GM18508 (cell line): ENCODE measurements around the gene APLF.
"Not testable (repeated sequence)": the region's sequence is repeated elsewhere in the genome, so short reads cannot be mapped to it uniquely, and the experiment has no call there.

Experiments
- ATAC-seq: cut with Tn5 transposase; IDR thresholded peaks from one replicate; pipeline ENCODE4 v1.9.1; 2021; ENCODE audit warnings: moderate number of reproducible peaks; ENCODE audit not compliant: insufficient read depth, unreplicated experiment

APLF gene

DNA sequence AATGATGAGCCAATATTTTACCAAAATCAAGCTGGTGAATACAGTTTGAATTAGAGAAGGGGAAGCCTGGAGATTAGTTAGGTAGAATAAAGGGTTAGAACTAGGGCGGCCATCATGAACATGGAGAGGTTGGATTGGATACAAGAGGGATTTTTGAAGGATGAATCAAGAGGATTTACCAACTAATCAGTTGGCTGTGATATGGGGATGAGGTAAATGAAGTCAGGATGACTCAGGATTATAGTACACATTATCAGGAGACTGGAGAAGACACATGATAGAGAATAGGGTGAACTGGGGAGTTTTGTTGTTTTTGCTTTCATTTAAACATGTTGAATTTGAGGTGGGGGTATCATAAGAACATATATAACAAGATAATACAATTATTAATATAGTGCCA lies 102.2 kb downstream of the APLF start:
- no peak for ATAC-seq

DNA sequence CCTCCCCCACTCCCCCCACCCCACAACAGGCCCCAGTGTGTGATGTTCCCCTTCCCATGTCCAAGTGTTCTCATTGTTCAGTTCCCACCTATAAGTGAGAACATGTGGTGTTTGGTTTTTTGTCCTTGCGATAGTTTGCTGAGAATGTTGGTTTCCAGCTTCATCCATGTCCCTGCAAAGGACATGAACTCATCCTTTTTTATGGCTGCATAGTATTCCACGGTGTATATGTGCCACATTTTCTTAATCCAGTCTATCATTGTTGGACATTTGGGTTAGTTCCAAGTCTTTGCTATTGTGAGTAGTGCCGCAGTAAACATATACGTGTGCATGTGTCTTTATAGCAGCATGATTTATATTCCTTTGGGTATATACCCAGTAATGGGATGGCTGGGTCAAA lies 103.0 kb downstream of the APLF start:
- not testable (repeated sequence) for ATAC-seq

DNA sequence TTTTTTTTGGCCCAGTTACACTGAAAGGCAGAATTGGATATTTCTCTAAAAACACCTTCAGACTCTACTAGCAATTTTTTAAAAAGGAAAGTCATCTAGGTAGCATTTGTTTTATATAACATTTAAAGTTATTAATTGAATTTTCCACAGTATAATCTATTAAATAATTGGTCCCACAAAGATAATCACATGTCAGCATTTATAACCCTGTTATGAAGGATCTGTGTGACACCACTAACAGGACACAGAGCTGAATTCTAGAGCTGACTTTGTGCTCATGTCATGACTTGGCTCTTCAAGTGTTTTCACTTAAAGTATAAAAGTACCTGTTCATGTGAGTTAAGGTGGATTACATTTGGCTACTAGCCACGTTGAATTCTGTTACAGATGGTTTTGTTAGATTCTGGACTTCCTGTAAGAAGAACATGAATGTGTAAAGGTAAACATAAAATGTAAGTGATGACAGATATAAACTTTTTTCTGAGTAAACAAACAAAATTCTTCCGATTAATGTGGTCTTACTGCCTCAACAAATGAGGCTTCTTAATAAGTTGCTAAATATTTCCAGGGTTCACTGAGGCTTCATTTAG lies 106.9 kb downstream of the APLF start:
- no peak for ATAC-seq

DNA sequence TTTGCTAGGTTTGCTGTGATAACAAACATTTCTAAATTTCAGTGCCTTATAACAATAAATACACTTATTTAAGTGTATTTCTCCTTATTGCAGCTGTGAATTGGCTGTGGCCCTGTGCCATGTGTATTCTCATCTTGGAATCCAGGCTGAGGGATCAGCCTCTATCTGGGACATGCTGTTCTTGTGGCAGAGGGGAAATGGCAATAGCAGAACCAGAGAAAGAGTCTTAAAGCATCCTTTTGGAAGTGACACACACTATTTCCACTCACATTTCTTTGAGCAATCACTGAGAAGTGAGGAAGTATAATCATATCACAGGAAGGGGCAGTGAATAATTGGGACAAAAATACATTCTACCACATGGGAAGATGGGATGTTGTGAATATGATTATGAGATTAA lies 109.8 kb downstream of the APLF start:
- ATAC-seq: no peak

DNA sequence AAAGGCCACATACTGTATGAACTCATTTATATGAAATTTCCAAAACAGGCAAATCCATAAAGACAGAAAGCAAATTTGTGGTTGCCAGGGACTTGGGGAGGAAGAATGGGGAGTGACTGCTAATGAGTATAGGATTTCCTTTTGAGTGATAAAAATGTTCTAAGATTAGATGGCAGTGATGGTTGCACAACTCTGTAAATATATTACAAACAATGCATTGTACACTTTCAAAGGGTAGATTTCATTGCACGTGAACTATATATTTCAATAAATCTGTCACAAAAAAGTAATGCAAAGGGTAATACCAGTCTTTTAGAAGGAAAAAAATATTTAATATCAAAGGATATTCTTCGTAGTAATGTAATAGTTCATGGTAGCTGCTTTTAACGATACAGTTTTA lies 112.3 kb downstream of the APLF start:
- no peak for ATAC-seq

DNA sequence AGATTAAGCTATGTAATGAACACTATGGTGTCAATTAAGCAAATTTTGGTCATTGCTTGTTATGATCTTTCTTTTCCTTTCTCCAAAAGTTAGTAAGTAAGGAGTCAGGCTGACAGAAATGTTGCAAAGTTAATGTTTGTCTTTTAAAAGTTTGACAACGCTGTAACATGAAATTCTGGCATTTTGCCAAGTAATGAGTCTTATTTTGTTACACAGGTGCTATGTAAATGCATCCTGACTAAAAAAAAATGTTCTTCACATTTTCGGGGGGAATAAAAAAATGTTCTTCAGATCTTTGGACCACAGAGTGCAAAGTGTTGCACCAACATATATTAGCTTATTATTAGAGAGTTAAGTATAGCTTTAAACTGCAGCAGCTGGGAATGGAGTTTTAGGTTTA lies 121.2 kb downstream of the APLF start:
- ATAC-seq: no peak

DNA sequence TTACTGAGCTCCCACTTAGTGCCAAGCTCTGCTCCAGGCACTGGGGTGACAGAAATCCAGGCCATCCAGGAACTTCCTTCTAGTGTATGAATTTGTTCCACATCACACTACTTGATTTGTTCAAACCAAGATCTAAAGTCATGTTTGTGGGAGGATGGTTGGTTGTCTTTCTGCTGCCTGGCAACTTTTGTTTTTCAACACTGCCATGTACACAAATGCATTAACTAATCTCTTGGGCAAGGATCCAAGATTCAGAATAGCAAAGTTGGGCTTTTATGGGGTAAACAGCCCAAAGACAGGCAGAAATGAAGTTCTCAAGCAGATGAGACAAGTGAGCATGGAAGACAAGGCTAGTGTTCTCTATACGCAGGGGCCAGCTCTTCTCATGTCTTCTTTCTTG lies 122.6 kb downstream of the APLF start:
- no peak for ATAC-seq

DNA sequence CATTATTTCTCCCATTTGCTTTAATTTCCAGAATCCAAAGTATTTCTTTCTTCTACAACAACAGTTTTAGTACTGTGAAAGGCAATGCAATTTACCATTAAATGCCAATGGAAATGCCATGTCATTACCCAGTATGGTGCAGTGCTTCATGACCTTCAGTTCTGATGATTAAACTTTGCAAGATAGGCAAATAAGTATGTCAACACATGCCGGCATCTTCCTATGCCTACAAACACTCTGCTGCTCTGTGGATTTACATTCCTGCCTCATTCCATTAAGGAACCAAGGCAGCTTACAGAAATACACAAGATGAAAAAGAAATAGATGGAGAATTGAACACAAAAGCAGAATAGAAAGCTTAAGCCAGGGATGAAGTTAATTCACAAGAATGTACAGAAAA lies 123.3 kb downstream of the APLF start:
- ATAC-seq: no peak

DNA sequence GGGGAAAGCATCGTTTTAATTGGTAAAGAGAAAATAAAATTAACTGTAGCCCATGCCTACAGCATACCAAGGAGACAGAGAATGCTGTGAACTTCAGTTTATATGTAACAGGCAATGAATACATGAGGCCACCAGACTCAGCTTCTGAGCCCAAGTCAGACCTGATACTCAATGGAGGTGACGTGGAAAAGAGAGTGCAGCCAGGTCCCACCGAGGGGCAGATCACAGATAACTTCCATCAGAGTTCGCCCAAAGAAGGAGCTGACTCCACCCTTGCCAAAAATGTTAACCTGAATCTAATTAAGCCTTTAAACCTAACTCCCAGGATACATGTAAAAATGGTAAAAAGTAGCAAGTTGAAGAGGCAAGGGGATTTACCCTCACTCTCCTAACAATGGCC lies 123.8 kb downstream of the APLF start:
- ATAC-seq: no peak

DNA sequence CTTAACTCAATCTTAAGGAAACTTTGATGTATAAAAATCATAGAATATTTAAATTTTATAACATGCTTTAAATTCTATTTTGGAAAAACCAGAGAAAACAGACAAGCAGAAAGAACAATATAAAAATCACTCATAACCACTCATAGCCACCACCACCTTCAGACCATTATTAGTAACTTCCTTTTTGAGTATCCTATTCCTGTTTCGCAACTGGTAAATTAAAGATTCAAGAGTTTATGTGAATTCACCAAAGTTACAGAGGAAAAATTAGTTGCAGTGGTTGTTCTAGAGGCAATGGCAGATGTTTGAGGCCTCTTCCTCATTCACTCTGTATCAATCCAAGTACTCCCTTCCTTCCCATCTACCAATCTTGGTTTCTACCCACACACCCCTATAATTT lies 126.7 kb downstream of the APLF start:
- no peak for ATAC-seq

DNA sequence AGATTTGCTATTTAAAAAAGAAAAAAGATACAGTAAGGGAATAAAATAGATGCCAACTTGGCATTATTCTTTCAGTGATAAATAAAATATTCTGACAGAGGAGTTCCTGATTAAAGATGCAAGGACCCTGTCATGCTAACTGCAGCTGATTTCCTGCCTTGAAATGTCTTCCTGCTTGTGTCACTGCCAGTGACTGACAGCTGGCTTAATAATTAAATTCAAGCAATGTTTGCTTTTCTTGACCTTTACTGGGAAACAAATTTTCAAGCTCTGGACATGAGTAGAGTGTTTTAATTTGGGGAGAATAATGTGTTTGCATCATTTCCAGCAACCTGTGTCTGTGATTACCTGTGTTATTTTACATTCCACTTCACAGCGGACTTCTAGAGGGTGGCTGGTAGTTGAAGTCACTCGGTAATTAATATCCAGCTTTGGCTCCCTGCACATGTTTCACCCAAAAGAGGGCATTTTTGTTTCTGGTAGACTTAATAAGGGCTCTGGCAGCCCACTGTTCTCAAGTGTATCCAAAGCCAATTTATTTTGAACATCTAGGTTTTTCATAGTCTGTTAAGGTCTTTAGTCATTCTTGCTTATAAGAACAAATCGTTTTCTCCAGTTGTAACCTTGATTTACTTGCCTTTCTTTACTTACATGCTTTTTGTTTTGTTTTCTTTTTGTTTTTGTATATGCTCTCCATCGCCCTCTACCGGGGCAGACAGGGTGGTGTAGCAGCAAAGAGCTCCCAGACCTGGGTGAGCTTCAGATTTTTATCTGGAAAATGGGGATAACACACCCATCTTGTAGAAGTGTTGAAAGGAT lies 127.5 kb downstream of the APLF start:
- peak; percentile 82 for ATAC-seq

DNA sequence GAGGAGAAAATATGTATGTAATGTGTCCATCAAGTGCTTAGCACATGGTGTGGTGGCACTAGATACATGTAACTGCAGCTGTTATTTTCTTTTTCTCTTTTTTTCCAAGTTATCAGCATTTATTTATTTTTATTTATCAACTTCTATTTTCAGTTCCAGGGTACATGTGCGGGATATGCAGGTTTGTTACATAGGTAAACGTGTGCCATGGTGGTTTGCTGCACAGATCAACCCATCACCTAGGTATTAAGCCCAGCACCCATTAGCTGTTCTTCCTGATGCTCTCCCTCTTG lies 128.1 kb downstream of the APLF start:
- ATAC-seq: not testable (repeated sequence)

DNA sequence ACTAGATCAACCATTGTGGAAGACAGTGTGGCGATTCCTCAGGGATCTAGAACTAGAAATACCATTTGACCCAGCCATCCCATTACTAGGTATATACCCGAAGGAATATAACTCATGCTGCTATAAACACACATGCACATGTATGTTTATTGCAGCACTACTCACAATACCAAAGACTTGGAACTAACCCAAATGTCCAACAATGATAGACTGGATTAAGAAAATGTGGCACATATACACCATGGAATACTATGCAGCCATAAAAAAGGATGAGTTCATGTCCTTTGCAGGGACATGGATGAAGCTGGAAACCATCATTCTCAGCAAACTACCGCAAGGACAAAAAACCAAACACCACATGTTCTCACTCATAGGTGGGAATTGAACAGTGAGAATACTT lies 133.1 kb downstream of the APLF start:
- not testable (repeated sequence) for ATAC-seq

DNA sequence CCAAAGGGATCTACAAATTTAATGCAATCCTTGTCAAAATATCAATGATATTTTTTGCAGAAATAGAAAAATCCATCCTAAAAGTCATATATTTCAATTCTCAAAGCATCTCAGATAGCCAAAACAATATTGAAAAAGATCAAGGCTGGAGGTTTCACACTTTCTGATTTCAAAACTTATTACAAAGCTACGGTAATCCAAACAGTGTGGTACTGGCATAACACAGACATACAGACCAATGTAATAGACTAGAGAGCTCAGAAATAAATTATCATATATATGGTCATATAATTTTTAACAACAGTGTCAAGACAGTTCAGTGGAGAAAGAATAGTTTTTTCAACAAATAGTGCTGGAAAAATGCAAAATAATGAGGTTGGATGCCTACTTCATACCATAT lies 135.7 kb downstream of the APLF start:
- ATAC-seq: no peak

DNA sequence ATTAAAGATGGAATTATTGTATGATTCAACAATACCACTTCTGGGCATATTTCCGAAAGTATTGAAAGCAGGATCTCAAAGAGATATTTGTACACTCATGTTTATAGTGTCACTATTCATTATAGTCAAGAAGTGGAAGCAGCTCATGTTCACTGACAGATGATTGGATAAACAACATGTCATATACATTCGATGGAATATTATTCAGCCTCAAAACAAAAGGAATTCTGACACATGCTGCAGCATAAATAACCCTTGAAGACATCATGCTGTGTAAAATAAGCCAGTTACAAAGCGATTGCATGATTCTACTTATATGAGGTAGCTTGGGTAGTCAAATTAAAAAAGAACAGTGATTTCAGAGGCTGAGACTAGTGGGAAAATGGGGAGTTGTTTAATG lies 136.7 kb downstream of the APLF start:
- no peak for ATAC-seq

DNA sequence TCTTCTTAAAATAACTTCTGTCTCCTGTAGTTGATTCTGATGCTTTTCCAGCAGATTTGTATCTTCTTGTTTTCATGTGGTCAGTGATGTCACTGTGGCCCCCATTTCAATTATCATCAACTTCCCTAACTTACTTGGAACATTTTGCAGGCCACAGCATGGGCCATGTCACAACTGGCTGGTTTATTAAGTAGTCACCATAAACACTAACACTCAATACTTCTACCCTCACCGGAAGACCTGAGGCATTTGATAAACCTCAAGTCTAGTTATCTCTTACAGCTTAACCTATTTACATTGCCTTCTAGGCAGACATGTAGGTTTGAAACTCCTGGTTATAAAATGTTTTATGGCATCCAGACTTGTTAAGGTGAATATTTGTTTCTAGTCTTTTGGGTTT lies 138.6 kb downstream of the APLF start:
- ATAC-seq: no peak

DNA sequence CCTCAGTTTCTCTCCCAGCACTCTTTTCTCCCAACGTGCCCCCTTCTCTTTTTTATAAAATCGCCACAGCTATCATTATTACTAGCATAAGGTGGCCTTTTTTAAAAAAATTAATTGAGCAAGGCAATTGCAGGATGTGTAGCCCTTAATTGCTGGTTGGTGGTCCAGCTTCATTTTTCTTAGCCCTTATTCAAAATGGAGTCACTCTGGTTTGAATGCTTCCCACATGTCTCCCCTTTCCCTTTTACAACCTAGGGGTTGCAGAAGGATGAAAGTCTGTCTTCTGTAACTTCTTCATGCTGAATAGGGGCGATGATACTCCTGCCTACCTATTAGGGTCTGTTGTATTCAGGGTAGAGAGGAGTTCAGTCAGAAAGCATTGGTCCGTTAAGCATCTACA lies 139.4 kb downstream of the APLF start:
- ATAC-seq: no peak

DNA sequence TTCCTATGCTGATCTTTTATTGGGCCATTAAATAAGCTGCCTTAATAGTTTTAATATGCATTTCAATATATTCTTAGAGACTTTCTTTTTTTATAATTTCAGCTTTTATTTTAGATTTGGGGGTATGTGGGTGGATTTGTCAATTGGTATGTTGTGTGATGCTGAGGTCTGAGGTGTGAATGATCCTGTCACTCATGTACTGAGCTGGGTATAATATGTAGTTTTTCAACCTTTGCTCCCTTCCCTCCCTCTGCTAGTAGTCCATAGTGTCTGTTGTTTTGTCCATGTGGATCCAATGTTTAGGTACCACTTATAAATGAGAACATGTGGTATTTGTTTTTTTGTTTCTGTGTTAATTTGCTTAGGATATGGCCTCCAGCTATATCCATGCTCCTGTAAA lies 140.5 kb downstream of the APLF start:
- no peak for ATAC-seq

DNA sequence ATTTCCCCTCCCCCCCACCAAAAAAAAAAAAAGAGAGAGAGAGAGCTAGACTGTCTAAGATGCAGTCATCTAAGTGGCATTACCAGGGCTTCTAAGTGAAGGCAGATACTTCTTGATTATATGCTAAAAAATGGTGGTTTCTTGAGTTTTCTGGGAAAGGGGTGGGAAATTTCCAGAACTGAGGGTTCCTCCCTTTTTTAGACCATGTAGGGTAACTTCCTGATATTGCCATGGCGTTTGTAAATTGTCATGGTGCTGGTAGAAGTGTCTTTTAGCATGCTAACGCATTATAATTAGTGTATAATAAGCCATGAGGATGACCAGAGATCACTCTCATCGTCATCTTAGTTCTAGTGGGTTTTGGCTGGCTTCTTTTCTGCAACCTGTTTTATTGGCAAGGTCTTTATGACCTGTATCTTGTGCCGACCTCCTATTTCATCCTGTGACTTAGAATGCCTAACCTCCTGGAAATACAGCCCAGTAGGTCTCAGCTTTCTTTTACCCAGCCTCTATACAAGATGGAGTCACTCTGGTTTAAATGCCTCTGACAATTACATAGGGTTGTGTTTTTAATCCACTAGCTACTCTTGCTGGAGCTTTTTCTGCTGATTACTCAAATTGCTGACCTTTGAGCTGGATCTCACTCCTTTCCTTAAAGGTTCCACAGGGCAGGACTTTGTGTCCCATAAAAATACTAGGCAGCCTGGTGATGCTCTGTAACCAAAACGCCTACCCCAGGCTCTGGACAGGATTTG lies 145.6 kb downstream of the APLF start:
- ATAC-seq: no peak

DNA sequence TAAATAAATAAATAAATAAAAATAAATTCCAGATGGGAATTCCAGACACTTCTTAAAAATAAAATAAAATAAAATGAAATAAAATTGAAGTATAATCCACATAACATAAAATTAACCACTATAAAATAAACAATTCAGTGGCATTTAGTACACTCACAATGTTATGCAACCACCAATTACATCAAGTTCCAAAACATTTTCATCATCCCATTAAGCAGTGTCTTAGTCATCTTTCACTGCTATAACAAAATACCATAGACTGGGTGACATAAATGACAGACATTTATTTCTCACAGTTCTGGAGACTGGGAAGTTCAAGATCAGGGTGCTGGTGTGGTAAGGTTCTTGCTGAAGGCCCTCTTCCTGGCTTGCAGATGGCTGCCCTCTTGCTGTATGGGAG lies 153.4 kb downstream of the APLF start:
- ATAC-seq: no peak

DNA sequence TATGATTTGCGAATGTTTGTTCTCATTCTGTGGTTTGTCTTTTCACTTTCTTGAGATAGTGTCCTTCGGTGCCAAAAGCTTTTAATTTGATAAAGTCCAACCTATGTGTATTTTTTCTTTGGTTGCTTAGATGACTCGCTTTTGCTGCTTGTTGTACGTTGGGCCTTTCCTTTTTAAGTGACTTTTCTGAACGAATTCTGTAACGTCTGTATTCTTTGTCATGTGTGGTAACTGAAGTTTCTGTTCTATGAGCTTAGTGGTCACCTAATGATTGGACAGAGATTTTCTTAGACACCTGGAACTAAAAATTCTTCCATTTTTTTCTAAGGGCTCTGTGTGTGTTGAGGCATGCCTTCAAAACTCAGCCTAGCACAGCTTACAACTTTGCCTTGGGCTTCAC lies 156.4 kb downstream of the APLF start:
- ATAC-seq: no peak

DNA sequence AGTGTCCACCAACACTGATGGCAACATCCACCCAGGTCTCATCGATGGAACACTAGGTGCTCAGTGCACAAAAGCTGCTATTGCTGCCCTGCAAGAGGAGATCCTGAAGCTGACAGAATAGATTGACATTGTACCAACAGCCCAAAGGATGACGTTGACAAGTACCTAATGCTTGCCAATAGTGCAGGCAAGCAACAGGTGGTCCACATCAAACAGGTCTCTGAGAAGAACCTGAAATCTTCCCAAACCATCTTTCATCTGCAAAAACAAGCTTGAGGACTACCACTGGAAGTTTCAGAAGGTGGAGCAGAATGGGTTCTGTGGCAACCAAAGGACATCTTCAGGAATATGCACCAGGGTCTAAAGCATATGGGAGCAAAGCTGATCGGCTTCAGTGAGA lies 160.2 kb downstream of the APLF start:
- ATAC-seq: no peak
